ENCODE measurements around the gene SLC35E4.

DNA sequence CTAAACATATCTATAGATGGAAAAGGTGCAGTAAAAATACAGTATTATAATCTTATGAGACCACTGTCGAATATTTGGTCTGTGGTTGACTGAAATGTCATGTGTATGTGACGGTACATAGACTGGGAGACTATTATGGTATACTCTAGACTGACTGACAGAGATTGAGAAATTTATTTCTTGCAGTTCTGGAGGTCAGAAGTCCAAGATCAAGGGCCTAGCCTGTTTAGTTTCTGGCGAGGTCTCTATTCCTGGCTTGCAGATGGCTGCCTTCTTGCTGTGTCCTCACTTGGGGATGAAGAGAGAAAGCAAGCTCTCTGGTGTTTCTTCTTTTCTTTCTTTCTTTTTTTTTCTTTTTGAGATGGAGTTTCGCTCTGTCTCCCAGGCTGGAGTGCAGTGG, 51.8 kb downstream of the SLC35E4 start:
- TF ChIP-seq, protein P1, sequence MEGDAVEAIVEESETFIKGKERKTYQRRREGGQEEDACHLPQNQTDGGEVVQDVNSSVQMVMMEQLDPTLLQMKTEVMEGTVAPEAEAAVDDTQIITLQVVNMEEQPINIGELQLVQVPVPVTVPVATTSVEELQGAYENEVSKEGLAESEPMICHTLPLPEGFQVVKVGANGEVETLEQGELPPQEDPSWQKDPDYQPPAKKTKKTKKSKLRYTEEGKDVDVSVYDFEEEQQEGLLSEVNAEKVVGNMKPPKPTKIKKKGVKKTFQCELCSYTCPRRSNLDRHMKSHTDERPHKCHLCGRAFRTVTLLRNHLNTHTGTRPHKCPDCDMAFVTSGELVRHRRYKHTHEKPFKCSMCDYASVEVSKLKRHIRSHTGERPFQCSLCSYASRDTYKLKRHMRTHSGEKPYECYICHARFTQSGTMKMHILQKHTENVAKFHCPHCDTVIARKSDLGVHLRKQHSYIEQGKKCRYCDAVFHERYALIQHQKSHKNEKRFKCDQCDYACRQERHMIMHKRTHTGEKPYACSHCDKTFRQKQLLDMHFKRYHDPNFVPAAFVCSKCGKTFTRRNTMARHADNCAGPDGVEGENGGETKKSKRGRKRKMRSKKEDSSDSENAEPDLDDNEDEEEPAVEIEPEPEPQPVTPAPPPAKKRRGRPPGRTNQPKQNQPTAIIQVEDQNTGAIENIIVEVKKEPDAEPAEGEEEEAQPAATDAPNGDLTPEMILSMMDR (IDR thresholded peaks at IDR 0.05), result no peak
- no peak for TF ChIP-seq POLR2A (IDR thresholded peaks at IDR 0.05)

All from uterus (tissue), 2 donors.